Panc1 (cell line): ENCODE data around the gene KIAA1671. TPM values are rescaled to one million over a fixed set of nuclear protein-coding genes. Genes with fewer than 3 reads are reported as not detected.

Experiments used
- ATAC-seq: fragments of 200-7000 bp; cut with Tn5 transposase; 2 replicates; pipeline ENCODE4 v1.9.1; 2020; ENCODE audit warnings: mild to moderate bottlenecking, moderate library complexity
- BruUV-seq: library from RNA; stranded (reverse); fragments of 400-500 nt; replicated peaks from 2 replicates; lab custom pipeline; 2021; lab: Mats Ljungman, UMichigan
- CTCF ChIA-PET: fragments of 300-600 bp; sonication (Branson Sonifier 250); formaldehyde crosslinking; loops from one replicate; lab custom pipeline; 2022; ENCODE audit warnings: antibody characterized with exemption; lab: Charles Lee
- POLR2A ChIA-PET: fragments of 300-600 bp; sonication (Branson Sonifier 250); formaldehyde crosslinking; loops from one replicate; lab custom pipeline; 2022; ENCODE audit warnings: antibody characterized with exemption; lab: Charles Lee
- DNase-seq: peaks from one replicate; pipeline ENCODE4 v3.0.0-alpha.2; 2010; ENCODE audit warnings: low read depth, low spot score
- H3K27ac ChIP-seq: 2 replicates; pipeline ENCODE4 v1.5.1; 2011; ENCODE audit warnings: mild to moderate bottlenecking, low read length, inconsistent platforms
- H3K27me3 ChIP-seq: fragments of 200-500 bp; sonication (Bioruptor generic); 2 replicates; pipeline ENCODE4 v1.6.0; 2014; ENCODE audit warnings: low read length, inconsistent platforms; ENCODE audit not compliant: control insufficient read depth, insufficient read depth
- H3K36me3 ChIP-seq: fragments of 200-500 bp; sonication (Bioruptor generic); 2 replicates; pipeline ENCODE4 v1.5.1; 2014; ENCODE audit warnings: inconsistent platforms, mild to moderate bottlenecking, low read length, moderate library complexity; ENCODE audit not compliant: control insufficient read depth, insufficient read depth
- H3K4me1 ChIP-seq: 2 replicates; pipeline ENCODE4 v1.5.1; 2011; ENCODE audit warnings: inconsistent platforms, mild to moderate bottlenecking, low read length, moderate library complexity; ENCODE audit not compliant: control insufficient read depth, insufficient read depth
- H3K4me3 ChIP-seq, 2 experiments: 2 replicates each; pipeline ENCODE4 v1.5.1; 2011 to 2012; ENCODE audit warnings: low read depth in 2 of 2, low read length in 2 of 2, mild to moderate bottlenecking in 2 of 2, inconsistent platforms in 1 of 2, moderate library complexity in 1 of 2
- H3K9me3 ChIP-seq: fragments of 200-500 bp; sonication (Bioruptor generic); 2 replicates; pipeline ENCODE4 v1.5.1; 2014; ENCODE audit warnings: low read depth, mild to moderate bottlenecking, inconsistent platforms, low read length, moderate library complexity; ENCODE audit not compliant: control insufficient read depth, insufficient read depth
- CTCF ChIP-seq: fragments of 450-650 bp; IDR thresholded peaks from 2 replicates; pipeline ENCODE4 v1.5.1; 2017; ENCODE audit warnings: mild to moderate bottlenecking
- POLR2AphosphoS5 ChIP-seq: IDR thresholded peaks from 2 replicates; pipeline ENCODE4 v1.6.1; 2012; ENCODE audit warnings: mild to moderate bottlenecking, low read depth, low read length, moderate library complexity
- REST ChIP-seq, 2 experiments: IDR thresholded peaks; 2 replicates each; pipeline ENCODE4 v1.6.1; 2011 to 2012; ENCODE audit warnings: low read depth in 2 of 2, control low read depth in 1 of 2, low read length in 1 of 2, mild to moderate bottlenecking in 1 of 2, moderate library complexity in 1 of 2; ENCODE audit not compliant: insufficient read depth in 1 of 2
- SIN3A ChIP-seq: IDR thresholded peaks from 2 replicates; pipeline ENCODE4 v1.6.1; 2012; ENCODE audit warnings: low read depth, mild to moderate bottlenecking, low read length, moderate library complexity, borderline replicate concordance; ENCODE audit not compliant: insufficient read depth
- TCF7L2 ChIP-seq: IDR thresholded peaks from 2 replicates; pipeline ENCODE4 v1.6.1; 2011; ENCODE audit warnings: mild to moderate bottlenecking, low read depth, low read length, inconsistent platforms
- in situ Hi-C: cut with HindIII; loops from 2 replicates; pipeline ENCODE4 v1.10.0; 2016; ENCODE audit warnings: low sequenced_read_pairs, low pct_unique_long_range_greater_than_20kb
- intact Hi-C: fragments of 100-400 bp; cut with micrococcal nuclease; formaldehyde crosslinking; loops from one replicate; pipeline ENCODE4 v1.10.0; 2022; ENCODE audit not compliant: unreplicated experiment
- total RNA-seq: library from RNA; stranded (reverse); gene quantifications from one replicate; pipeline ENCODE4 v1.2.1, GENCODE V29; 2021; ENCODE audit not compliant: unreplicated experiment

Gene KIAA1671
- total RNA-seq, 1 experiment from 2014 or later: 48.1 TPM

- H3K27me3 ChIP-seq: no peaks in the 10 kb centered on the region
- no peak overlapping the region for H3K27ac ChIP-seq
- in situ Hi-C loops: no loop called here
- intact Hi-C loops: loop anchor here (5.0 kb wide), 1 partner anchor 111 kb away; no protein-coding TSS in a partner anchor
- H3K4me3 ChIP-seq: no peak overlapping the region
- ChIA-PET CTCF (no interaction called here), POLR2A (no interaction called here)
- TF ChIP-seq POLR2AphosphoS5 (no peak), CTCF (no peak), REST (IDR thresholded peaks at IDR 0.05; ENCODE audit: insufficient read depth in 1 of 2, low read depth in 2 of 2, low read length in 1 of 2) (no peak), TCF7L2 (no peak), SIN3A (no peak)
- no TSS peak for BruUV-seq
- no peak for DNase-seq
- no peaks in the 10 kb centered on the region for H3K36me3 ChIP-seq
- H3K9me3 ChIP-seq: no peaks in the 10 kb centered on the region
- peaks cover 6% of the 10 kb centered on the region; the same call in 1 of the 2 replicates for H3K4me1 ChIP-seq
- no peak for ATAC-seq
Observed at GRCh38 chr22:24935771-24936483, 16.6 kb upstream of the KIAA1671 start.

- Histone ChIP-seq H3K27me3 (no peaks in the 10 kb centered on the region), H3K4me3 (no peak overlapping the region), H3K36me3 (no peaks in the 10 kb centered on the region), H3K4me1 (peaks cover 6% of the 10 kb centered on the region; the same call in 1 of the 2 replicates), H3K9me3 (no peaks in the 10 kb centered on the region), H3K27ac (no peak overlapping the region)
- intact Hi-C loops: loop anchor here (5.0 kb wide), 1 partner anchor 110 kb away; no protein-coding TSS in a partner anchor
- TF ChIP-seq POLR2AphosphoS5 (no peak), REST (IDR thresholded peaks at IDR 0.05; ENCODE audit: insufficient read depth in 1 of 2, low read depth in 2 of 2, low read length in 1 of 2) (no peak), CTCF (peak; percentile 66), SIN3A (no peak)
- DNase-seq: no peak
- ChIA-PET CTCF (interaction anchor here (0.6 kb wide), 1 partner anchor 148 kb away, joined by 4 read pairs; no protein-coding TSS in a partner anchor), POLR2A (interaction anchor here (1.2 kb wide), 1 partner anchor 55 kb away, joined by 5 read pairs; no protein-coding TSS in a partner anchor)
- BruUV-seq: no TSS peak
- ATAC-seq: peak; percentile 70
- in situ Hi-C loops: no loop called here
Observed at GRCh38 chr22:24937114-24937513, 15.4 kb upstream of the KIAA1671 start.
